ENCODE measurements around the gene GYS1. TPM values are rescaled to one million over a fixed set of nuclear protein-coding genes. Genes with fewer than 3 reads are reported as not detected.

The GYS1 gene
- total RNA-seq, 1 donor from 2014 or later: 62.1 TPM

GRCh38 chr19:48988286-48988685 lies 4.8 kb downstream of the GYS1 start:
- peaks cover 18% of the 10 kb centered on the region for H3K36me3 Mint-ChIP-seq
- TF ChIP-seq CTCF (conservative IDR thresholded peaks at IDR 0.05): no peak
- peaks cover 9% of the 10 kb centered on the region for H3K4me1 Mint-ChIP-seq (ENCODE audit: unreplicated experiment)
- H3K9me3 Mint-ChIP-seq: no peaks in the 10 kb centered on the region
- H3K27ac Mint-ChIP-seq: no peak overlapping the region
- DNase-seq (ENCODE audit: extremely low spot score, unreplicated experiment): no peak
- H3K27me3 Mint-ChIP-seq: no peaks in the 10 kb centered on the region
- H3K4me3 Mint-ChIP-seq: no peak overlapping the region

- H3K36me3 Mint-ChIP-seq: peaks cover 20% of the 10 kb centered on the region
- TF ChIP-seq CTCF (conservative IDR thresholded peaks at IDR 0.05): no peak
- no peak overlapping the region for H3K4me3 Mint-ChIP-seq
- DNase-seq (ENCODE audit: extremely low spot score, unreplicated experiment): no peak
- peaks cover 9% of the 10 kb centered on the region for H3K4me1 Mint-ChIP-seq (ENCODE audit: unreplicated experiment)
- no peak overlapping the region for H3K27ac Mint-ChIP-seq
- no peaks in the 10 kb centered on the region for H3K27me3 Mint-ChIP-seq
- H3K9me3 Mint-ChIP-seq: no peaks in the 10 kb centered on the region
Observed at GRCh38 chr19:48987323-48987722, 5.8 kb downstream of the GYS1 start.

- Mint-ChIP-seq H3K36me3 (peaks cover 25% of the 10 kb centered on the region), H3K27ac (no peak overlapping the region), H3K4me3 (no peak overlapping the region), H3K4me1 (ENCODE audit: unreplicated experiment) (peaks cover 9% of the 10 kb centered on the region), H3K27me3 (no peaks in the 10 kb centered on the region), H3K9me3 (no peaks in the 10 kb centered on the region)
- DNase-seq (ENCODE audit: extremely low spot score, unreplicated experiment): no peak
- no peak for TF ChIP-seq CTCF (conservative IDR thresholded peaks at IDR 0.05)
Observed at GRCh38 chr19:48986211-48986610, 6.9 kb downstream of the GYS1 start.

GRCh38 chr19:48985711-48986110 lies 7.4 kb downstream of the GYS1 start:
- no peaks in the 10 kb centered on the region for H3K27me3 Mint-ChIP-seq
- H3K36me3 Mint-ChIP-seq: peaks cover 25% of the 10 kb centered on the region
- no peak for TF ChIP-seq CTCF (conservative IDR thresholded peaks at IDR 0.05)
- H3K4me1 Mint-ChIP-seq (ENCODE audit: unreplicated experiment): peaks cover 5% of the 10 kb centered on the region
- no peaks in the 10 kb centered on the region for H3K9me3 Mint-ChIP-seq
- H3K4me3 Mint-ChIP-seq: no peak overlapping the region
- H3K27ac Mint-ChIP-seq: no peak overlapping the region
- DNase-seq (ENCODE audit: extremely low spot score, unreplicated experiment): no peak

- Mint-ChIP-seq H3K27ac (no peak overlapping the region), H3K36me3 (peaks cover 19% of the 10 kb centered on the region), H3K4me1 (ENCODE audit: unreplicated experiment) (peaks cover 5% of the 10 kb centered on the region), H3K27me3 (no peaks in the 10 kb centered on the region), H3K4me3 (no peak overlapping the region), H3K9me3 (no peaks in the 10 kb centered on the region)
- TF ChIP-seq CTCF (conservative IDR thresholded peaks at IDR 0.05): no peak
- DNase-seq (ENCODE audit: extremely low spot score, unreplicated experiment): no peak
Observed at GRCh38 chr19:48982280-48982679, 10.8 kb downstream of the GYS1 start.

- no peaks in the 10 kb centered on the region for H3K9me3 Mint-ChIP-seq
Observed at GRCh38 chr19:48977061-48977460, 16.0 kb downstream of the GYS1 start.

More at GRCh38 chr19:48977061-48977460, 16.0 kb downstream of the GYS1 start:
- no peaks in the 10 kb centered on the region for H3K27me3 Mint-ChIP-seq
- H3K4me3 Mint-ChIP-seq: no peak overlapping the region
- peaks cover 5% of the 10 kb centered on the region for H3K4me1 Mint-ChIP-seq (ENCODE audit: unreplicated experiment)
- no peak overlapping the region for H3K27ac Mint-ChIP-seq
- DNase-seq (ENCODE audit: extremely low spot score, unreplicated experiment): no peak
- peaks cover 16% of the 10 kb centered on the region for H3K36me3 Mint-ChIP-seq
- no peak for TF ChIP-seq CTCF (conservative IDR thresholded peaks at IDR 0.05)

Data from type B pancreatic cell (in vitro differentiated cells).